Measurements from ENCODE around the gene PSMA5.

DNA sequence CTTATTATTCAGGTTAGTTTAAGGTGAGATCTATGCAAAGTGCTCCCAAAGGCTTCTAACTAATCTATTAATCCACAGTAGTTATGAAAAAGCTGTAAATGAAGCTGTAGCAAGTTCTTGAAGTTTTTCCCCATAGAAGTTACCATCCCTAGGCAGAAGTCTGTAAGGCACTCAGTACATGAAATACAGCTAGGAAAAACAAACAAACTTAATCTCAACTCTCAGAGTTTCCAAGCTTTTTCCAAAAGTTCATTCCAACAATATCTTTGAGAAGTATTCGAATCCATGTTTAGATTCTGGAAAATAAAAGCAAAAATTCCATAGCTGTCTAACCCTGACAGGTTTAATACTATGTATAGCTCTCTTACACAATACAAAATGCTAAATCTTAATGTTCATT, 69.7 kb downstream of the PSMA5 start:
- no peak for TF ChIP-seq POLR2A (IDR thresholded peaks at IDR 0.05)
- TF ChIP-seq, protein P1, sequence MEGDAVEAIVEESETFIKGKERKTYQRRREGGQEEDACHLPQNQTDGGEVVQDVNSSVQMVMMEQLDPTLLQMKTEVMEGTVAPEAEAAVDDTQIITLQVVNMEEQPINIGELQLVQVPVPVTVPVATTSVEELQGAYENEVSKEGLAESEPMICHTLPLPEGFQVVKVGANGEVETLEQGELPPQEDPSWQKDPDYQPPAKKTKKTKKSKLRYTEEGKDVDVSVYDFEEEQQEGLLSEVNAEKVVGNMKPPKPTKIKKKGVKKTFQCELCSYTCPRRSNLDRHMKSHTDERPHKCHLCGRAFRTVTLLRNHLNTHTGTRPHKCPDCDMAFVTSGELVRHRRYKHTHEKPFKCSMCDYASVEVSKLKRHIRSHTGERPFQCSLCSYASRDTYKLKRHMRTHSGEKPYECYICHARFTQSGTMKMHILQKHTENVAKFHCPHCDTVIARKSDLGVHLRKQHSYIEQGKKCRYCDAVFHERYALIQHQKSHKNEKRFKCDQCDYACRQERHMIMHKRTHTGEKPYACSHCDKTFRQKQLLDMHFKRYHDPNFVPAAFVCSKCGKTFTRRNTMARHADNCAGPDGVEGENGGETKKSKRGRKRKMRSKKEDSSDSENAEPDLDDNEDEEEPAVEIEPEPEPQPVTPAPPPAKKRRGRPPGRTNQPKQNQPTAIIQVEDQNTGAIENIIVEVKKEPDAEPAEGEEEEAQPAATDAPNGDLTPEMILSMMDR (IDR thresholded peaks at IDR 0.05): no peak

Data from prostate gland (tissue), 2 donors.